Fibroblast of lung (primary cell): ENCODE results near the gene SPOCK1. TPM values are rescaled to one million over a fixed set of nuclear protein-coding genes. Genes with fewer than 3 reads are reported as not detected.

Source experiments
- DNase-seq, 2 donors: peaks; one replicate each; pipeline versions ENCODE4 v3.0.0 to v3.0.0-alpha.2; 2010; ENCODE audit warnings: low read depth in 2 of 2
- H2AFZ ChIP-seq: 2 replicates; pipeline ENCODE4 v1.5.1; 2012; ENCODE audit warnings: low read length, control low read depth, inconsistent platforms
- H3K27ac ChIP-seq: 2 replicates; pipeline ENCODE4 v1.5.1; 2011; ENCODE audit warnings: low read length, control low read depth; ENCODE audit not compliant: insufficient read depth
- H3K27me3 ChIP-seq: 2 replicates; pipeline ENCODE4 v1.5.1; 2011; ENCODE audit warnings: mild to moderate bottlenecking, low read length; ENCODE audit not compliant: control insufficient read depth, insufficient read depth
- H3K36me3 ChIP-seq: 2 replicates; pipeline ENCODE4 v1.5.1; 2011; ENCODE audit warnings: low read length; ENCODE audit not compliant: control insufficient read depth, insufficient read depth
- H3K4me1 ChIP-seq: 2 replicates; pipeline ENCODE4 v1.5.1; 2011; ENCODE audit warnings: low read length; ENCODE audit not compliant: control insufficient read depth, insufficient read depth; ENCODE audit errors: extremely low read depth
- H3K4me2 ChIP-seq: 2 replicates; pipeline ENCODE4 v1.5.1; 2011; ENCODE audit warnings: low read length, control low read depth; ENCODE audit not compliant: insufficient read depth; ENCODE audit errors: extremely low read depth
- H3K4me3 ChIP-seq, 4 experiments: fragments of 200-600 bp in 1 of 4; sonication (generic) in 1 of 4; replicated peaks in 1 of 4; 2 replicates each; pipeline ENCODE4 v1.5.1; 2011 to 2016; ENCODE audit warnings: low read length in 4 of 4, low read depth in 3 of 4, mild to moderate bottlenecking in 3 of 4, control low read depth in 2 of 4, inconsistent platforms in 1 of 4, mixed read lengths in 1 of 4; ENCODE audit not compliant: insufficient read depth in 1 of 4; ENCODE audit errors: control extremely low read depth in 1 of 4
- H3K79me2 ChIP-seq: 2 replicates; pipeline ENCODE4 v1.5.1; 2012; ENCODE audit warnings: mild to moderate bottlenecking, low read length, inconsistent platforms; ENCODE audit not compliant: control insufficient read depth, insufficient read depth
- H3K9ac ChIP-seq: 2 replicates; pipeline ENCODE4 v1.5.1; 2011; ENCODE audit warnings: mild to moderate bottlenecking, low read length, control low read depth; ENCODE audit not compliant: insufficient read depth
- H3K9me3 ChIP-seq: 2 replicates; pipeline ENCODE4 v1.5.1; 2012; ENCODE audit warnings: low read depth, low read length; ENCODE audit not compliant: control insufficient read depth, insufficient read depth
- H4K20me1 ChIP-seq: 2 replicates; pipeline ENCODE4 v1.5.1; 2011; ENCODE audit warnings: low read length; ENCODE audit not compliant: control insufficient read depth, insufficient read depth; ENCODE audit errors: extremely low read depth
- CTCF ChIP-seq, 2 donors: IDR thresholded peaks in 1 of 2; conservative IDR thresholded peaks in 1 of 2; 1 replicate in 1 of 2; 2 replicates in 1 of 2; pipeline ENCODE4 v1.5.1; 2011 to 2012; ENCODE audit warnings: low read length in 2 of 2, control low read depth in 1 of 2, inconsistent platforms in 1 of 2, low read depth in 1 of 2, mild to moderate bottlenecking in 1 of 2
- EZH2 ChIP-seq: IDR thresholded peaks from 2 replicates; pipeline ENCODE4 v1.5.1; 2012; ENCODE audit warnings: low read length, control low read depth, mild to moderate bottlenecking; ENCODE audit errors: missing control alignments
- polyA plus RNA-seq, 2 donors: library from polyadenylated mRNA; depleted of rRNA in 1 of 2; stranded (reverse) in 1 of 2; unstranded in 1 of 2; fragments of >200 nt; gene quantifications; 2 replicates each; pipeline ENCODE4 v1.2.1, GENCODE V29; 2011 to 2012; ENCODE audit warnings: missing spikeins in 1 of 2
- total RNA-seq: library from RNA; depleted of rRNA; stranded (reverse); fragments of >200 nt; gene quantifications from 2 replicates; pipeline ENCODE4 v1.2.1, GENCODE V29; 2014

Gene SPOCK1
- total and polyA plus RNA-seq, 2 donors (not counting 1 experiment from before 2014, with no cell fraction given): 11.1 to 34.9 TPM

DNA sequence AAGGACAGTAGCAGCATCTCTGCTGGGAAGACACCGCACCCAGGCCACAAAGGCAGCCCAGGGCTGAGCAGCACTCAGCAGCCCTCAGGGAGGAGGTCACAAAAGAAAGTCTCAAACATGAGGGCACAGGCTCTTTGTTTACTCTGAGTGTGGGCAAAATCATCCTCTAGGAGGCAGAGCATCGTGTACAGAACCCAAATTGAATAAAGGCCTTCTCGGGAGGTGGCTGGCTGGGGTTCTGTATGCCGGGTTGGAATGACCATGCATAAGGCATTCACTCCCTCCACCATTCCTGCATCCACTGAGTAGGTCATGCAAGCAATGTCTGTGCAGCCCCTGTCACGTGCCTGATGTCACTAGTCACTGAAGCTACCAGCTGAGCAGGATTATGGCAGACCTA, 412.8 kb downstream of the SPOCK1 start:
- H3K9me3 ChIP-seq: no peaks in the 10 kb centered on the region
- TF ChIP-seq CTCF (conservative IDR thresholded peaks at IDR 0.05 in 1 of 2, IDR thresholded peaks at IDR 0.05 in 1 of 2; ENCODE audit: low read depth in 1 of 2, low read length in 2 of 2) (no peak), EZH2 (no peak)
- no peaks in the 10 kb centered on the region for H3K4me1 ChIP-seq
- no peaks in the 10 kb centered on the region for H3K36me3 ChIP-seq
- H3K27ac ChIP-seq: no peak overlapping the region
- H4K20me1 ChIP-seq: no peaks in the 10 kb centered on the region
- H3K27me3 ChIP-seq: no peaks in the 10 kb centered on the region
- DNase-seq: no peak
- H3K4me3 ChIP-seq: no peak overlapping the region
- H2AFZ ChIP-seq: no peak overlapping the region
- H3K4me2 ChIP-seq: no peak overlapping the region
- no peaks in the 10 kb centered on the region for H3K79me2 ChIP-seq
- no peak overlapping the region for H3K9ac ChIP-seq

DNA sequence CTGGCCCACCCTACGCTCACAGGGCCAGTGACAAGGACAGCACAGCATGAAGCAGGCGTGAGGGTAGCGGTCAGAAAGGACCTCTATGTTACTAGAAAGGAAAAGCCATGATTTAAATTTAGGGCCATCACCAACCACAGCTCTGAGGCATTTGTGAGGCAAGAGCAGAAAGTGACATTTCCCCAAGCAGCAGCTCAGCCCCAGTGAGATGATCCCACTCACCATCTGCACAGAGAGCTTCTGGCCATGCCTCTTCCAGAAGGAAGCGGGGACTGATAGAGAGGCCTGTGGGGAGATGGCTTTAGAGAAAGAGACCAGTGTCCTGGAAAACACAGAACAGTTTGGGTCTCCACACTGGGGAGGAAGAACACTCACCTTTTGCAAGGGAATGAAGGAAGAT, 413.9 kb downstream of the SPOCK1 start:
- Histone ChIP-seq H3K79me2 (no peaks in the 10 kb centered on the region), H3K9ac (no peak overlapping the region), H3K27me3 (no peaks in the 10 kb centered on the region), H3K9me3 (no peaks in the 10 kb centered on the region), H3K27ac (no peak overlapping the region), H3K4me3 (no peak overlapping the region), H3K4me1 (no peaks in the 10 kb centered on the region), H4K20me1 (no peaks in the 10 kb centered on the region), H3K4me2 (no peak overlapping the region), H2AFZ (no peak overlapping the region), H3K36me3 (no peaks in the 10 kb centered on the region)
- DNase-seq: no peak
- TF ChIP-seq EZH2 (no peak), CTCF (conservative IDR thresholded peaks at IDR 0.05 in 1 of 2, IDR thresholded peaks at IDR 0.05 in 1 of 2; ENCODE audit: low read depth in 1 of 2, low read length in 2 of 2) (no peak)

GRCh38 chr5:137084016-137084415, 415.1 kb downstream of the SPOCK1 start:
- no peak overlapping the region for H3K4me2 ChIP-seq
- H3K4me1 ChIP-seq: no peaks in the 10 kb centered on the region
- H4K20me1 ChIP-seq: no peaks in the 10 kb centered on the region
- H3K27ac ChIP-seq: no peak overlapping the region
- H3K27me3 ChIP-seq: no peaks in the 10 kb centered on the region
- H3K79me2 ChIP-seq: no peaks in the 10 kb centered on the region
- no peak overlapping the region for H3K9ac ChIP-seq
- TF ChIP-seq CTCF (conservative IDR thresholded peaks at IDR 0.05 in 1 of 2, IDR thresholded peaks at IDR 0.05 in 1 of 2; ENCODE audit: low read depth in 1 of 2, low read length in 2 of 2): no peak
- no peak for TF ChIP-seq EZH2
- DNase-seq: peak in 1 of 2 donors; percentile 41
- no peaks in the 10 kb centered on the region for H3K9me3 ChIP-seq
- H2AFZ ChIP-seq: no peak overlapping the region
- no peak overlapping the region for H3K4me3 ChIP-seq
- no peaks in the 10 kb centered on the region for H3K36me3 ChIP-seq
